ENCODE measurements around the gene STAT3. TPM values are rescaled to one million over a fixed set of nuclear protein-coding genes. Genes with fewer than 3 reads are reported as not detected.
"Not testable (repeated sequence)": the region's sequence is repeated elsewhere in the genome, so short reads cannot be mapped to it uniquely, and the experiment has no call there.

The STAT3 gene
- polyA plus RNA-seq, 1 donor, result 193 TPM

GRCh38 chr17:42338427-42338985 lies 49.7 kb downstream of the STAT3 start:
- no peak for DNase-seq
- no peak overlapping the region for H3K4me3 ChIP-seq (ENCODE audit: low read length)
- H3K9me3 ChIP-seq (ENCODE audit: control insufficient read depth, low read depth, low read length), result no peaks in the 10 kb centered on the region
- no peaks in the 10 kb centered on the region for H3K4me1 ChIP-seq (ENCODE audit: control insufficient read depth, insufficient read depth, low read length)
- 84% methylated on average over 4 of the region's 4 CpGs for WGBS (ENCODE audit: insufficient coverage, low lambda C conversion rate)
- no peak overlapping the region for H3K27ac ChIP-seq (ENCODE audit: low read length)
- H3K27me3 ChIP-seq (ENCODE audit: control insufficient read depth, insufficient read depth, low read length), result no peaks in the 10 kb centered on the region
- peaks cover 80% of the 10 kb centered on the region for H3K36me3 ChIP-seq (ENCODE audit: control insufficient read depth, insufficient read depth, low read length)

DNA sequence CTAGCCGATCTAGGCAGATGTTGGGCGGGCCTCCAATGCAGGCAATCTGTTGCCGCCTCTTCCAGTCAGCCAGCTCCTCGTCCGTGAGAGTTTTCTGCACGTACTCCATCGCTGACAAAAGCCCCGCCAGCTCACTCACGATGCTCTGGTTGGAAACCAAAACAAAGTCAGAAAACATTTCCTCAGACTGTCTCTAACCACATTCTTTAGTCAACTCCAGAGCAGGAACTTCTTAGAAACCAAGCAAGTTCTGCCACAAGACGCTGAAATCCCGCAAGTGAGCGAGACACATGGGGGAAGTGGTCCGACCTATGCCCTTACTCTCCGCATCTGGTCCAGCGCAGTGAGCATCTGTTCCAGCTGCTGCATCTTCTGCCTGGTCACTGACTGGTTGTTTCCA lies 50.8 kb downstream of the STAT3 start:
- Histone ChIP-seq H3K9me3 (ENCODE audit: control insufficient read depth, low read depth, low read length) (no peaks in the 10 kb centered on the region), H3K36me3 (ENCODE audit: control insufficient read depth, insufficient read depth, low read length) (peaks cover 82% of the 10 kb centered on the region), H3K27ac (ENCODE audit: low read length) (no peak overlapping the region), H3K4me1 (ENCODE audit: control insufficient read depth, insufficient read depth, low read length) (no peaks in the 10 kb centered on the region), H3K4me3 (ENCODE audit: low read length) (no peak overlapping the region), H3K27me3 (ENCODE audit: control insufficient read depth, insufficient read depth, low read length) (no peaks in the 10 kb centered on the region)
- 80% methylated on average over 1 of the region's 15 CpGs for WGBS (ENCODE audit: insufficient coverage, low lambda C conversion rate)
- peak in 1 of 2 donors; percentile 25 for DNase-seq

GRCh38 chr17:42334677-42335076 lies 53.6 kb downstream of the STAT3 start:
- WGBS (ENCODE audit: insufficient coverage, low lambda C conversion rate), result no CpG with 5 or more reads among the region's 3 CpGs
- Histone ChIP-seq H3K36me3 (ENCODE audit: control insufficient read depth, insufficient read depth, low read length) (peaks cover 70% of the 10 kb centered on the region), H3K27ac (ENCODE audit: low read length) (no peak overlapping the region), H3K4me3 (ENCODE audit: low read length) (no peak overlapping the region), H3K9me3 (ENCODE audit: control insufficient read depth, low read depth, low read length) (no peaks in the 10 kb centered on the region), H3K4me1 (ENCODE audit: control insufficient read depth, insufficient read depth, low read length) (no peaks in the 10 kb centered on the region), H3K27me3 (ENCODE audit: control insufficient read depth, insufficient read depth, low read length) (no peaks in the 10 kb centered on the region)
- DNase-seq, result no peak

GRCh38 chr17:42333053-42333452 lies 55.2 kb downstream of the STAT3 start:
- no peak overlapping the region for H3K4me3 ChIP-seq (ENCODE audit: low read length)
- no CpG with 5 or more reads among the region's 1 CpG for WGBS (ENCODE audit: insufficient coverage, low lambda C conversion rate)
- peaks cover 74% of the 10 kb centered on the region for H3K36me3 ChIP-seq (ENCODE audit: control insufficient read depth, insufficient read depth, low read length)
- no peak for DNase-seq
- no peaks in the 10 kb centered on the region for H3K9me3 ChIP-seq (ENCODE audit: control insufficient read depth, low read depth, low read length)
- no peak overlapping the region for H3K27ac ChIP-seq (ENCODE audit: low read length)
- H3K27me3 ChIP-seq (ENCODE audit: control insufficient read depth, insufficient read depth, low read length), result no peaks in the 10 kb centered on the region
- H3K4me1 ChIP-seq (ENCODE audit: control insufficient read depth, insufficient read depth, low read length), result peaks cover 6% of the 10 kb centered on the region

DNA sequence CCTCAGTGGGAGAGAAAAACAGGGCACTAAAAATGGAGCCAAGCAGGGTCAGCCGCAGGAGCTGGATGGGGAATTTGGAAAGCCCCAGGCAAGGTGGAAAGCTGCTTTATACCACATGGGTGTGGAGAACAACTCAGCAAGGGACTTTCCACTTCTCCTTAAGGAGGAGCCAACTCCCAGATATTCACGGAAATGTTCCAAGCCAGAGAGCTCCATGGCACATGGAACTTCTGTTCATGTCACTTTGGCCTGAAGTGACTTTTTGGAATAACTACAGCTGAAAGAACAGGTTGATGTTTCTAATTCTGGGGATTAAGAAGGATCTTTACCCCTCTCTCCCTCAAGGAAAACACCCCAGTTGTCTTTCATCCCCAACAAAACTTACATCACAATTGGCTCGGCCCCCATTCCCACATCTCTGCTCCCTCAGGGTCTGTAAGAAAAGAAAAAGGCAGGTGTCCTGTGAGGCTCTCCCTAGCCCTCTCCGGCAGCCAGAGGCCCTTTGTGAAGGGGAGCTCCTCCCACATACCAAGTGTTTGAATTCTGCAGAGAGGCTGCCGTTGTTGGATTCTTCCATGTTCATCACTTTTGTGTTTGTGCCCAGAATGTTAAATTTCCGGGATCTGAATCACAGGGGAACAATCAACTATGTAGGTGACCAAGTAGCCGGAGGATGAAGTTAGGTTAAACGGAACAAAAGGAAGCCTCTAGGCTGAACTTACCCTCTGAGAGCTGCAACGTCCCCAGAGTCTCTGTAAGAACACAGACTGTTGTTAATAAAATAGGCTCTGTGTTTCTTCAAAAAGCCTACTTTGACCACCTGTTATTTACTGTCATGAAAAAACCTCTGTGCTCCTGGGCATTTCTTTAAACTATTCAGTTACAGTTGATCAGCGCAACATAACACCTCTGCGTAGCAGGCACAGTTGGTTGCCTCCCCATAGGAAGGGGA lies 58.9 kb downstream of the STAT3 start:
- H3K27me3 ChIP-seq (ENCODE audit: control insufficient read depth, insufficient read depth, low read length), result no peaks in the 10 kb centered on the region
- no peaks in the 10 kb centered on the region for H3K9me3 ChIP-seq (ENCODE audit: control insufficient read depth, low read depth, low read length)
- peak in 1 of 2 donors; percentile 44 for DNase-seq
- peaks cover 75% of the 10 kb centered on the region for H3K36me3 ChIP-seq (ENCODE audit: control insufficient read depth, insufficient read depth, low read length)
- no peak overlapping the region for H3K4me3 ChIP-seq (ENCODE audit: low read length)
- peaks cover 6% of the 10 kb centered on the region for H3K4me1 ChIP-seq (ENCODE audit: control insufficient read depth, insufficient read depth, low read length)
- 60% methylated on average over 1 of the region's 11 CpGs for WGBS (ENCODE audit: insufficient coverage, low lambda C conversion rate)
- H3K27ac ChIP-seq (ENCODE audit: low read length), result no peak overlapping the region

GRCh38 chr17:42325026-42325425 lies 63.2 kb downstream of the STAT3 start:
- DNase-seq, result no peak
- no CpG with 5 or more reads among the region's 7 CpGs for WGBS (ENCODE audit: insufficient coverage, low lambda C conversion rate)
- Histone ChIP-seq H3K9me3 (ENCODE audit: control insufficient read depth, low read depth, low read length) (no peaks in the 10 kb centered on the region), H3K27me3 (ENCODE audit: control insufficient read depth, insufficient read depth, low read length) (no peaks in the 10 kb centered on the region), H3K4me1 (ENCODE audit: control insufficient read depth, insufficient read depth, low read length) (peaks cover 12% of the 10 kb centered on the region), H3K36me3 (ENCODE audit: control insufficient read depth, insufficient read depth, low read length) (peaks cover 78% of the 10 kb centered on the region), H3K27ac (ENCODE audit: low read length) (no peak overlapping the region), H3K4me3 (ENCODE audit: low read length) (no peak overlapping the region)

GRCh38 chr17:42323268-42323773 lies 64.9 kb downstream of the STAT3 start:
- Histone ChIP-seq H3K4me3 (ENCODE audit: low read length) (no peak overlapping the region), H3K9me3 (ENCODE audit: control insufficient read depth, low read depth, low read length) (no peaks in the 10 kb centered on the region), H3K4me1 (ENCODE audit: control insufficient read depth, insufficient read depth, low read length) (peaks cover 11% of the 10 kb centered on the region), H3K27me3 (ENCODE audit: control insufficient read depth, insufficient read depth, low read length) (no peaks in the 10 kb centered on the region), H3K36me3 (ENCODE audit: control insufficient read depth, insufficient read depth, low read length) (peaks cover 79% of the 10 kb centered on the region), H3K27ac (ENCODE audit: low read length) (no peak overlapping the region)
- WGBS (ENCODE audit: insufficient coverage, low lambda C conversion rate), result no CpG with 5 or more reads among the region's 5 CpGs
- DNase-seq, result no peak

GRCh38 chr17:42322382-42323267 lies 65.6 kb downstream of the STAT3 start:
- Histone ChIP-seq H3K9me3 (ENCODE audit: control insufficient read depth, low read depth, low read length) (no peaks in the 10 kb centered on the region), H3K4me1 (ENCODE audit: control insufficient read depth, insufficient read depth, low read length) (peaks cover 18% of the 10 kb centered on the region), H3K36me3 (ENCODE audit: control insufficient read depth, insufficient read depth, low read length) (peaks cover 77% of the 10 kb centered on the region), H3K27ac (ENCODE audit: low read length) (no peak overlapping the region), H3K27me3 (ENCODE audit: control insufficient read depth, insufficient read depth, low read length) (no peaks in the 10 kb centered on the region), H3K4me3 (ENCODE audit: low read length) (no peak overlapping the region)
- WGBS (ENCODE audit: insufficient coverage, low lambda C conversion rate), result 100% methylated on average over 1 of the region's 10 CpGs
- peak; percentile 88 to 94 for DNase-seq

- Histone ChIP-seq H3K4me1 (ENCODE audit: control insufficient read depth, insufficient read depth, low read length) (peaks cover 29% of the 10 kb centered on the region), H3K9me3 (ENCODE audit: control insufficient read depth, low read depth, low read length) (no peaks in the 10 kb centered on the region), H3K4me3 (ENCODE audit: low read length) (no peak overlapping the region), H3K36me3 (ENCODE audit: control insufficient read depth, insufficient read depth, low read length) (peaks cover 75% of the 10 kb centered on the region), H3K27me3 (ENCODE audit: control insufficient read depth, insufficient read depth, low read length) (no peaks in the 10 kb centered on the region), H3K27ac (ENCODE audit: low read length) (no peak overlapping the region)
- no peak for DNase-seq
- WGBS (ENCODE audit: insufficient coverage, low lambda C conversion rate), result 100% methylated on average over 2 of the region's 4 CpGs
Observed at GRCh38 chr17:42321555-42321954, 66.7 kb downstream of the STAT3 start.

GRCh38 chr17:42317967-42318366 lies 70.3 kb downstream of the STAT3 start:
- H3K4me3 ChIP-seq (ENCODE audit: low read length), result not testable (repeated sequence)

More at GRCh38 chr17:42317967-42318366, 70.3 kb downstream of the STAT3 start:
- Histone ChIP-seq H3K36me3 (ENCODE audit: control insufficient read depth, insufficient read depth, low read length) (peaks cover 61% of the 10 kb centered on the region), H3K4me1 (ENCODE audit: control insufficient read depth, insufficient read depth, low read length) (peaks cover 62% of the 10 kb centered on the region), H3K27ac (ENCODE audit: low read length) (peak overlapping the region; percentile 53)
- WGBS (ENCODE audit: insufficient coverage, low lambda C conversion rate), result 100% methylated on average over 2 of the region's 6 CpGs
- H3K27me3 ChIP-seq (ENCODE audit: control insufficient read depth, insufficient read depth, low read length); H3K9me3 ChIP-seq (ENCODE audit: control insufficient read depth, low read depth, low read length); DNase-seq: not testable (repeated sequence)
